OCI-LY1 (cell line): ENCODE measurements around the gene PRRG1.

ENCODE experiments used
- EZH2 ChIP-seq: fragments of 200-600 bp; sonication (generic), shearing (Covaris generic); IDR thresholded peaks from 2 replicates; pipeline ENCODE4 v1.8.0; 2017; ENCODE audit warnings: borderline replicate concordance, mixed run types, mild to moderate bottlenecking, antibody characterized with exemption, low read length, moderate library complexity, mixed read lengths
- TF ChIP-seq, protein P1 (sequence below): fragments of 200-600 bp; sonication (generic), shearing (Covaris generic); IDR thresholded peaks from 2 replicates; pipeline ENCODE4 v1.5.1; 2017; ENCODE audit warnings: mild to moderate bottlenecking, antibody characterized with exemption, low read length, moderate library complexity, mixed read lengths

DNA sequence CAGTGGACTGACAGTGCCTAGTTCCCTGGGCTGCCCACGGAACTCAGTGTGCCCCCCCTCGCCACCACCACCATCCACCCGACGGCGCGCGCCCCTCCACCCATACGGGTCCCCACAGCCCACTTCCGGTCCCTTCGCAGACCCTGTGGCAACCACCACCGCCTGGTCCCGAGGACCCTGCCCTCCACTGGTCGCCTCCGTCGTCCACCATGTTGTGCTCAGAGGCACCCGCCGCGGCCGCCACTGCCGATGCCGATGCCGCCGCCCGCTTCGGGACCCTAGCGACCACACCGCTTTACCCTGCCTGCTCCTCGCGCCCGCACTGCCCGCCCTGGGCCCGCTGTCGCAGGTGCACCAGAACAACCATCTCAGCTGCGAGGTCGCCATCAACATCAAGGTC lies 155.8 kb downstream of the PRRG1 start:
- TF ChIP-seq, protein P1, sequence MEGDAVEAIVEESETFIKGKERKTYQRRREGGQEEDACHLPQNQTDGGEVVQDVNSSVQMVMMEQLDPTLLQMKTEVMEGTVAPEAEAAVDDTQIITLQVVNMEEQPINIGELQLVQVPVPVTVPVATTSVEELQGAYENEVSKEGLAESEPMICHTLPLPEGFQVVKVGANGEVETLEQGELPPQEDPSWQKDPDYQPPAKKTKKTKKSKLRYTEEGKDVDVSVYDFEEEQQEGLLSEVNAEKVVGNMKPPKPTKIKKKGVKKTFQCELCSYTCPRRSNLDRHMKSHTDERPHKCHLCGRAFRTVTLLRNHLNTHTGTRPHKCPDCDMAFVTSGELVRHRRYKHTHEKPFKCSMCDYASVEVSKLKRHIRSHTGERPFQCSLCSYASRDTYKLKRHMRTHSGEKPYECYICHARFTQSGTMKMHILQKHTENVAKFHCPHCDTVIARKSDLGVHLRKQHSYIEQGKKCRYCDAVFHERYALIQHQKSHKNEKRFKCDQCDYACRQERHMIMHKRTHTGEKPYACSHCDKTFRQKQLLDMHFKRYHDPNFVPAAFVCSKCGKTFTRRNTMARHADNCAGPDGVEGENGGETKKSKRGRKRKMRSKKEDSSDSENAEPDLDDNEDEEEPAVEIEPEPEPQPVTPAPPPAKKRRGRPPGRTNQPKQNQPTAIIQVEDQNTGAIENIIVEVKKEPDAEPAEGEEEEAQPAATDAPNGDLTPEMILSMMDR = no peak
- no peak for TF ChIP-seq EZH2
